Measurements from ENCODE around the gene LTBR. TPM values are rescaled to one million over a fixed set of nuclear protein-coding genes. Genes with fewer than 3 reads are reported as not detected.

Gene LTBR
- total and polyA plus RNA-seq, 2 of the 4 experiments (the other 2 are of a cell fraction): 19.7 to 62.5 TPM

DNA sequence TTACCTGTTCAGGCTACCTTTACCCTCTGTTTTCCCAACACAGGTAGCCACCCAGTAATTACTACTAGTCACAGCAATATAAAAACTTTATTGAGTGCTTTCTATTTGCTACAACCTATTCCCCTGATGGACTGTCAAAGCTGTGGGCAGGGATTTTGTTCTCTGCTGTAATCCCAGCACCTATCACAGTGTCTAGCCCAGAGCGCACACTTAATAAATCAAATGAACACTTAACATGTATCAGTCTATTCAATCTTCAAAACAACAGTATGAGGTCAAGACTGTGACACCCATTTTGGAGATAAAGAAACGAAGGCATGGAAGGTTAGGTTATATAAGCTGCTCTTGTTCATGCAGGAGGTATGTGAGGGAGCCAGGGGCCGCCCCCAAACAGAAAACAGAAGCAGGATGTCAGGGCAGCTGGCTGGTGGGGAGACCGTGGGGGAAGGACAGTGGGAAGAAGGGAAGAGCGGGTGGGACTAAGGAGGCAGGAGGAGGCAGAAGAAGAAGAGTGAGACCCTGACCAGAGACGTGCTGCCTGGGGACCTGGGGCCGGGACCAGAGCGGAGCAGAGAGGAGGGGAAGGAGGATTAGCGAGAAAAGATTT is 43.8 kb upstream of the LTBR start:
- no peaks in the 10 kb centered on the region for H3K9me3 ChIP-seq (ENCODE audit: control insufficient read depth, insufficient read depth, low read length)
- H3K9ac ChIP-seq (ENCODE audit: low read depth, low read length): peak overlapping the region; percentile 99
- peak overlapping the region; percentile 86; the same call in 1 of the 3 replicates for H2BK15ac ChIP-seq (ENCODE audit: low read depth, low read length)
- 0% methylated on average over 5 of the region's 9 CpGs; no CpG with 5 or more reads in 1 of the 2 experiments for WGBS, 2 experiments (ENCODE audit: extremely low coverage in 2 of 2, insufficient read length in 1 of 2)
- peak overlapping the region; percentile 98 for H2BK5ac ChIP-seq (ENCODE audit: low read depth, low read length, poor library complexity, severe bottlenecking)
- peak overlapping the region; percentile 82 for H2BK120ac ChIP-seq (ENCODE audit: low read depth, low read length)
- no peaks in the 10 kb centered on the region for H3K27me3 ChIP-seq (ENCODE audit: control insufficient read depth, insufficient read depth, low read length)
- H4K20me1 ChIP-seq (ENCODE audit: insufficient read depth, low read length): peaks cover 58% of the 10 kb centered on the region
- H4K8ac ChIP-seq (ENCODE audit: low read depth in 2 of 2, low read length in 2 of 2): peak overlapping the region; percentile 94 to 95
- peaks cover 6 to 66% of the 10 kb centered on the region in 2 experiments; a peak in 2 of 4 replicates for H3K79me1 ChIP-seq (ENCODE audit: low read depth in 1 of 2, low read length in 2 of 2)
- H2BK20ac ChIP-seq (ENCODE audit: low read depth, low read length): 0 out of 2 replicates have a peak overlapping the region, but pooled peaks have one; percentile 11
- TF ChIP-seq, protein P1, sequence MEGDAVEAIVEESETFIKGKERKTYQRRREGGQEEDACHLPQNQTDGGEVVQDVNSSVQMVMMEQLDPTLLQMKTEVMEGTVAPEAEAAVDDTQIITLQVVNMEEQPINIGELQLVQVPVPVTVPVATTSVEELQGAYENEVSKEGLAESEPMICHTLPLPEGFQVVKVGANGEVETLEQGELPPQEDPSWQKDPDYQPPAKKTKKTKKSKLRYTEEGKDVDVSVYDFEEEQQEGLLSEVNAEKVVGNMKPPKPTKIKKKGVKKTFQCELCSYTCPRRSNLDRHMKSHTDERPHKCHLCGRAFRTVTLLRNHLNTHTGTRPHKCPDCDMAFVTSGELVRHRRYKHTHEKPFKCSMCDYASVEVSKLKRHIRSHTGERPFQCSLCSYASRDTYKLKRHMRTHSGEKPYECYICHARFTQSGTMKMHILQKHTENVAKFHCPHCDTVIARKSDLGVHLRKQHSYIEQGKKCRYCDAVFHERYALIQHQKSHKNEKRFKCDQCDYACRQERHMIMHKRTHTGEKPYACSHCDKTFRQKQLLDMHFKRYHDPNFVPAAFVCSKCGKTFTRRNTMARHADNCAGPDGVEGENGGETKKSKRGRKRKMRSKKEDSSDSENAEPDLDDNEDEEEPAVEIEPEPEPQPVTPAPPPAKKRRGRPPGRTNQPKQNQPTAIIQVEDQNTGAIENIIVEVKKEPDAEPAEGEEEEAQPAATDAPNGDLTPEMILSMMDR (conservative IDR thresholded peaks at IDR 0.05; ENCODE audit: low read depth, low read length): no peak
- TF ChIP-seq POLR2A (IDR thresholded peaks at IDR 0.05; ENCODE audit: low read depth, low read length) (peak; percentile 78), RFX5 (IDR thresholded peaks at IDR 0.05; ENCODE audit: low read depth, low read length) (no peak), CHD1 (IDR thresholded peaks at IDR 0.05; ENCODE audit: low read depth, low read length) (peak; percentile 54; the same call in 1 of the 2 replicates), CEBPB (IDR thresholded peaks at IDR 0.05; ENCODE audit: low read depth, low read length) (no peak), MAFK (IDR thresholded peaks at IDR 0.05; ENCODE audit: low read depth, low read length) (no peak), NFE2L2 (IDR thresholded peaks at IDR 0.05; ENCODE audit: low read depth, low read length) (no peak), MAZ (IDR thresholded peaks at IDR 0.05; ENCODE audit: borderline replicate concordance, low read depth, low read length) (peak; percentile 74; the same call in 1 of the 2 replicates), MXI1 (IDR thresholded peaks at IDR 0.05; ENCODE audit: borderline replicate concordance, low read depth, low read length) (peak; percentile 51; the same call in 1 of the 2 replicates), FOS (IDR thresholded peaks at IDR 0.05; ENCODE audit: low read depth, low read length) (no peak), RCOR1 (IDR thresholded peaks at IDR 0.05; ENCODE audit: insufficient replicate concordance, low read length) (peak; percentile 68), ELK1 (IDR thresholded peaks at IDR 0.05; ENCODE audit: borderline replicate concordance, low read depth, low read length) (no peak)
- dilution Hi-C loops (cut with HindIII; ENCODE audit: low sequenced_read_pairs, unreplicated experiment) (no loop called here), intact Hi-C loops (cut with micrococcal nuclease) (loop anchor here (2.0 kb wide), 1 partner anchor 83 kb away; no protein-coding TSS in a partner anchor), in situ Hi-C loops (cut with MboI; ENCODE audit: low sequenced_read_pairs) (no loop called here)
- H3K4me3 ChIP-seq (ENCODE audit: insufficient read depth, low read depth, low read length): peak overlapping the region; percentile 86
- peak overlapping the region; percentile 90 for H3K18ac ChIP-seq (ENCODE audit: low read depth, low read length)
- ChIA-PET CTCF (no interaction called here), POLR2A (ENCODE audit: unreplicated experiment) (interaction anchor here (1.2 kb wide), 1 partner anchor 194 kb away, joined by 3 read pairs; no protein-coding TSS in a partner anchor)
- H3K27ac ChIP-seq (ENCODE audit: insufficient read depth, low read length): peak overlapping the region; percentile 98
- H3K4me1 ChIP-seq (ENCODE audit: control insufficient read depth, insufficient read depth, low read length): peaks cover 44% of the 10 kb centered on the region
- H3K9me1 ChIP-seq (ENCODE audit: insufficient read depth, low read length): peaks cover 33% of the 10 kb centered on the region
- peak overlapping the region; percentile 97 for H3K56ac ChIP-seq (ENCODE audit: extremely low read depth, insufficient read depth, low read length)
- H3K36me3 ChIP-seq (ENCODE audit: control insufficient read depth, insufficient read depth, low read length): peaks cover 15% of the 10 kb centered on the region; the same call in 1 of the 2 replicates
- H4K91ac ChIP-seq (ENCODE audit: insufficient read depth, low read depth, low read length): peak overlapping the region; percentile 98
- no TSS peak for BruUV-seq (replicated peaks)
- peak overlapping the region; percentile 97 for H3K14ac ChIP-seq (replicated peaks; ENCODE audit: low read depth, low read length)
- H3K23ac ChIP-seq (ENCODE audit: low read depth, low read length): peak overlapping the region; percentile 100
- no peak overlapping the region for H2AFZ ChIP-seq (replicated peaks; ENCODE audit: low read length, poor library complexity)
- H2AK5ac ChIP-seq (ENCODE audit: low read depth, low read length): peak overlapping the region; percentile 98
- H2AK9ac ChIP-seq (replicated peaks; ENCODE audit: low read depth, low read length, poor library complexity): peak overlapping the region; percentile 98
- H3K4ac ChIP-seq (ENCODE audit: low read depth, low read length): peak overlapping the region; percentile 99
- ATAC-seq (ENCODE audit: low read depth) (peak; percentile 10), DNase-seq (peak; percentile 85)
- H4K5ac ChIP-seq (ENCODE audit: low read depth, low read length): peak overlapping the region; percentile 78
- H3K4me2 ChIP-seq (ENCODE audit: low read depth, low read length): peak overlapping the region; percentile 96
